ENCODE results near the gene MAST2.

The MAST2 gene

DNA sequence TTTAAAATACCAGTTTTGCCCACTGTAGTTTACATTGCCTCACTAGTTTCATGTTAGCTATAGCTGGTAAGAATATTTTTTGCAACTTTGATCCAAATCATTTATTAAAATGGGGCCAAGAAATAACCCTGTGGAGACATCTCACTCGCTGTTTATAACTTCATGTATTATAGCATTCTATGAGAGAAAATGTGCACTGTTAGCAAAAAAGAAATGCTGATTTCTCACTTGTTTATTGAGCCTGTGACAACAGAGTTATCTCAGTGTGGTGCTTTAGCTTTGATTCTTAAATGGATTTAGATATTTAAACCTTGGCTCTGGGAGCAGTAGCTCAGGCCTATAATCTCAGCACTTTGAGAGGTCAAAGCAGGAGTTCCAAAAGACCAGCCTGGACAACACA is 201.1 kb downstream of the MAST2 start:
- TF ChIP-seq, protein P1, sequence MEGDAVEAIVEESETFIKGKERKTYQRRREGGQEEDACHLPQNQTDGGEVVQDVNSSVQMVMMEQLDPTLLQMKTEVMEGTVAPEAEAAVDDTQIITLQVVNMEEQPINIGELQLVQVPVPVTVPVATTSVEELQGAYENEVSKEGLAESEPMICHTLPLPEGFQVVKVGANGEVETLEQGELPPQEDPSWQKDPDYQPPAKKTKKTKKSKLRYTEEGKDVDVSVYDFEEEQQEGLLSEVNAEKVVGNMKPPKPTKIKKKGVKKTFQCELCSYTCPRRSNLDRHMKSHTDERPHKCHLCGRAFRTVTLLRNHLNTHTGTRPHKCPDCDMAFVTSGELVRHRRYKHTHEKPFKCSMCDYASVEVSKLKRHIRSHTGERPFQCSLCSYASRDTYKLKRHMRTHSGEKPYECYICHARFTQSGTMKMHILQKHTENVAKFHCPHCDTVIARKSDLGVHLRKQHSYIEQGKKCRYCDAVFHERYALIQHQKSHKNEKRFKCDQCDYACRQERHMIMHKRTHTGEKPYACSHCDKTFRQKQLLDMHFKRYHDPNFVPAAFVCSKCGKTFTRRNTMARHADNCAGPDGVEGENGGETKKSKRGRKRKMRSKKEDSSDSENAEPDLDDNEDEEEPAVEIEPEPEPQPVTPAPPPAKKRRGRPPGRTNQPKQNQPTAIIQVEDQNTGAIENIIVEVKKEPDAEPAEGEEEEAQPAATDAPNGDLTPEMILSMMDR (IDR thresholded peaks at IDR 0.05; ENCODE audit: low read length, missing control alignments): no peak

DNA sequence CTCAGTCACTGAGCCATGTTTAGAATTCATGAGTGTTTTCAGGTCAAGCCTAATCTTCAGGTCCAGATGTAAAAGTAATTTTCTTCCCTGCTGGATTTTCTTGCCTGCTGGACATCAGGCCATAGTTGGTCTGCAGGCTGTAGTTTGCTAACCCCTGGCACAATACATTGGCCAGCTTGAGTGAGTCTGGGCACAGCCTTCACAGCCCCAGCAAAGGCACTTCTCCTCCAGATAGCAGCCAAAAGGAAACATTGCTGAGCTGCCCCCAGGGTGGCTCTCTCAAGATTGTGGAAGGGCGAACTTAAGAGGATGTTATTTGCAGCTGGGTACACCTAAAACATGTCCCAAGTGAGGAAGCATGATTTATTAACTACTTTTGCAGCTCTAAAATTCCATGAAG is 202.2 kb downstream of the MAST2 start:
- DNase-seq (ENCODE audit: low read depth): no peak
- H3K4me3 ChIP-seq (replicated peaks; ENCODE audit: low read depth, low read length): no peak overlapping the region
- TF ChIP-seq, protein P1 (IDR thresholded peaks at IDR 0.05; ENCODE audit: low read length, missing control alignments): no peak

More for the DNA sequence above, 201.1 kb downstream of the MAST2 start:
- H3K4me3 ChIP-seq (replicated peaks; ENCODE audit: low read depth, low read length): no peak overlapping the region
- no peak for DNase-seq (ENCODE audit: low read depth)

DNA sequence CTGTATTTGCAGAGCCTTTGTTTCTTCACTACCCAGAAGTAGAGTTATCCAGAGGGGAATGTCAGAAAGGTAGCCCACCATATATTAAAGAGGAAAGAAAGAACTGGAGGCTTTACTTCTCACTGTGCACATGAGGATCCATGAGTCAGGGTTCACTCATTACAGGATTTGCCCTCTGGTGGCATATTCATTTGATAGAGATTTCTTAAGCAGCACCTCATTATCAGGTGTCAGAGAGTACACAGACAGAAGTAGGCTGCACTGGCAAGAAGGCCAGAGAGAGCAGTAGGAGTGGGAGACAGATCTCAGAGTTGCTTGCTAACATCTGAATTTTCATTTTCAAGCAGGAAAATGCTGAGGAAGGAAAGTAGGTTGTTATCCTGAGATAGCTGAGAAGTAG is 205.2 kb downstream of the MAST2 start:
- TF ChIP-seq, protein P1 (IDR thresholded peaks at IDR 0.05; ENCODE audit: low read length, missing control alignments): no peak
- no peak overlapping the region for H3K4me3 ChIP-seq (replicated peaks; ENCODE audit: low read depth, low read length)
- no peak for DNase-seq (ENCODE audit: low read depth)

DNA sequence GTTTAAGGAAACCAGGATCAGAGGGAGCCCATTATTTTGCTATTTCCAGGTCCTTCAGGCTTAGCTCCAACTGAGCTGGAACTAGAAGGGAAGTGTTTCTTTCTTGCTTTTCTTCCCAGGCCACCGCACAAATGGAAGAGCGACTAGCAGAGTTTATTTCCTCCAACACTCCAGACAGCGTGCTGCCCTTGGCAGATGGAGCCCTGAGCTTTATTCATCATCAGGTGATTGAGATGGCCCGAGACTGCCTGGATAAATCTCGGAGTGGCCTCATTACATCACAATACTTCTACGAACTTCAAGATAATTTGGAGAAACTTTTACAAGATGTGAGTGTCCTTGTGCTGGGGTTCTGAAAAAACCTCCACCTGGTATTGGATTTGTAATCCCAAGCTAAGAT is 207.2 kb downstream of the MAST2 start:
- no peak for DNase-seq (ENCODE audit: low read depth)
- no peak overlapping the region for H3K4me3 ChIP-seq (replicated peaks; ENCODE audit: low read depth, low read length)
- TF ChIP-seq, protein P1 (IDR thresholded peaks at IDR 0.05; ENCODE audit: low read length, missing control alignments): no peak

DNA sequence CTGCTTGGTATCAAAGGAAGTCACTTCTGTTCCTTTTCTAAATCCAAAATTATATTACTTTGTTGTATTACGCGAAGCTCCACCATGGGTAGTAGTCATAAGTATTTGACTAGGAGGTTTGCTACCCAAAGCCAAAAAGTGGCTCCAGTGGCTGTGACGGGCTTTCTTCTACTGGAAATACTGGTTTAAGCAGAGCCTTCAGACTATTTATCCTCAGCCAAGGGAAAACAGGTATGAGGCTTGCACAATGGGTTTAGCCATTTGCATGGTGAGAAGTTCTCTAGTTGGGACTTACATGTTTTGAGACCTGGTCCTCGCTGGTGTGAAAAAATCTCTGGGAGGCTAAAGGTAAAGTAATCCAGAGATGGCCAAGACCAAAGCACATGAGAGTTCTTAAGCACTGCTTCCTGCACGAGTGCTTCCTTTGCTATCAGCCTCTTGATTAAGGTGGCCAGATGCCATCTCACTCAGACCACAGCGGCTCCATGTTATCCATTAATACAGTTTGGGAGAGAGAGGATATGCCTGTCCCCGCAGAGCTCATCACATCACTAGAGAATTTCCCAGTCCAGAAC is 207.8 kb downstream of the MAST2 start:
- H3K4me3 ChIP-seq (replicated peaks; ENCODE audit: low read depth, low read length): no peak overlapping the region
- TF ChIP-seq, protein P1 (IDR thresholded peaks at IDR 0.05; ENCODE audit: low read length, missing control alignments): no peak
- DNase-seq (ENCODE audit: low read depth): no peak

DNA sequence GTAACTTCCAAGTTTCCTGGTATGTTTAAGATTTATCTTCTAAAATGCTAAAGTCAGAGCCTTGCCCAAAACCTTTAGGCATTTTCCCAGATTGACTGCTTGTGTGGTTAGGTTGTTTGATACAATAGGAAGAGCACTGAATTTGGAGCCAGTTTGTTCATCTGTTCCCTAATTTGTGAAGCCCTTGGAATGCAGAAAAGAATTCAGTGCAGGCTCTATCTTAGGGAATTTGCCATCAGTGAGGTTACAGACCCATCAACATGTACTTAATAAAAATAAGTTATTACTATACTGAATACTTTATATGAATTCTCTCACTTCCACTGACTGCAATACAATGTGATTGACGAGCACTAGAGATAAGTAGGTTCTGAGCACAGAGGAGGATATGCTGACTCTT is 208.8 kb downstream of the MAST2 start:
- no peak overlapping the region for H3K4me3 ChIP-seq (replicated peaks; ENCODE audit: low read depth, low read length)
- TF ChIP-seq, protein P1 (IDR thresholded peaks at IDR 0.05; ENCODE audit: low read length, missing control alignments): no peak
- no peak for DNase-seq (ENCODE audit: low read depth)

DNA sequence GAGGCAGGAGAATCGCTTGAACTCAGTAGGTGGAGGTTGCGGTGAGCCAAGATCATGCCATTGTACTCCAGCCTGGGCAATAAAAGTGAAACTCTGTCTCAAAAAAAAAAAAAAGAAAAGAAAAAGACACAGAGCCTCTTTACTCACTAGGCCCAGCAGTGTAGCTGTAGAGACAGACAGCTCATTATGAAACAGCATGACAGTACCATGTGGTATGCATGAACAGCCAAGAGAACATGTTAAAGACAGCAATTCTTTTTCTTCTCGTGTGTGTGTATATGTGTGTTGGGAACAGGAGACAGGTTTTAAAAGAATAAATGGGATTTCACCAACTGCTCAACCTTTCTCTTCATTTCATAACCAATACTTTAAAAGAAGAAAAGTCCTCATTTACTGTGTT is 210.2 kb downstream of the MAST2 start:
- TF ChIP-seq, protein P1 (IDR thresholded peaks at IDR 0.05; ENCODE audit: low read length, missing control alignments): no peak
- no peak for DNase-seq (ENCODE audit: low read depth)
- H3K4me3 ChIP-seq (replicated peaks; ENCODE audit: low read depth, low read length): no peak overlapping the region
